ENCODE measurements around the gene EDN2. TPM values are rescaled to one million over a fixed set of nuclear protein-coding genes. Genes with fewer than 3 reads are reported as not detected.

EDN2 gene
- total RNA-seq, 2 donors from 2014 or later, result not detected

- Mint-ChIP-seq H3K4me1 (no peaks in the 10 kb centered on the region), H3K27me3 (no peaks in the 10 kb centered on the region), H3K36me3 (ENCODE audit: low read depth) (peaks cover 65% of the 10 kb centered on the region), H3K9me3 (no peaks in the 10 kb centered on the region), H3K4me3 (no peak overlapping the region), H3K27ac (no peak overlapping the region)
- ATAC-seq (replicated peaks), result no peak
Measured at GRCh38 chr1:41510531-41511238, 26.2 kb upstream of the EDN2 start.

GRCh38 chr1:41509270-41509671, 24.8 kb upstream of the EDN2 start:
- H3K27ac Mint-ChIP-seq, result no peak overlapping the region
- H3K4me3 Mint-ChIP-seq, result no peak overlapping the region
- ATAC-seq (replicated peaks), result no peak
- H3K36me3 Mint-ChIP-seq (ENCODE audit: low read depth), result peaks cover 54% of the 10 kb centered on the region
- peaks cover 7% of the 10 kb centered on the region for H3K4me1 Mint-ChIP-seq
- no peaks in the 10 kb centered on the region for H3K9me3 Mint-ChIP-seq
- H3K27me3 Mint-ChIP-seq, result no peaks in the 10 kb centered on the region

DNA sequence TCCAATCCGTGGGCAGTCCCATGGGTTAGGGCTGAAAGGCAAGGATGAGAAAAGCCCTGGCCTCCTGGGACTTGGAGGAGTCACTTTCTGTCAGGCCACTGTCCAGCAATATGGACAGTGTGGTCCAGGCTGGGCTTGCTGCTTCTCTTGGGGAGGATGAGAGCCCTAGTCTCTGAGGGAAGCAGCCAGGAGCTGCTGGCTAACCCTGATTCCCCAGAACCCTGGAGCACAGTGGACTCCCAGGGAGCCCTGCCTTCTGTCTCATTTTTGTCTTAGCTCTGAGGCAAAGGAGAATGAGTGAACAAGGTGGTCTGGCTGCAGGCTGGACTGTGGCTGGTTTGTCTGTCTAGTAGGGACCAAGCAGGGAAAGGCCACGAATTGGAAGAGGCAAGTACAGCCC, 23.8 kb upstream of the EDN2 start:
- Mint-ChIP-seq H3K4me3 (no peak overlapping the region), H3K9me3 (no peaks in the 10 kb centered on the region), H3K27ac (no peak overlapping the region), H3K4me1 (peaks cover 9% of the 10 kb centered on the region), H3K36me3 (ENCODE audit: low read depth) (peaks cover 45% of the 10 kb centered on the region), H3K27me3 (no peaks in the 10 kb centered on the region)
- ATAC-seq (replicated peaks), result peak; percentile 2

DNA sequence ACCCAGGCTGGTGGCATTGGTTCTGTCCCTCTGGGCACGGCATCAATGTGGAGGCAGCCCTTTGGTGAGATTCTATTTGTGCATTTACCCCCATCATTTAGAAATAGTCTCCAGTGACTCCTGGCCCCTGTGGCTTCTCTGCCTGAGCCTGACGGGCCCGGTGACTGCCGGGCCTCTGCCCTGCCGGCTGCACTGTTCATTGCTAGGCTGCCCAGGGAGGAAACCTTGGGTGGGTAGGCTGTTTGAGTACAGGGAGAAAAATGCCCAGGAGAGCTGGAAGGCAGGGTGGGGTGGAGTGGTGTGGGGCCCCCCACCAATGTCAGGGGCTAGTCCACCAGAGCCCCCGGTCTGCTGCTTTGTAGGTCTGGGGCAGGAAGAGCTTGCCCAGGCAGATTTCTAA, 23.4 kb upstream of the EDN2 start:
- Mint-ChIP-seq H3K4me3 (no peak overlapping the region), H3K4me1 (peaks cover 9% of the 10 kb centered on the region), H3K27ac (peak overlapping the region; percentile 56), H3K36me3 (ENCODE audit: low read depth) (peaks cover 40% of the 10 kb centered on the region), H3K27me3 (no peaks in the 10 kb centered on the region), H3K9me3 (no peaks in the 10 kb centered on the region)
- ATAC-seq (replicated peaks), result no peak

- Mint-ChIP-seq H3K4me1 (peaks cover 9% of the 10 kb centered on the region), H3K27me3 (no peaks in the 10 kb centered on the region), H3K4me3 (no peak overlapping the region), H3K9me3 (no peaks in the 10 kb centered on the region), H3K36me3 (ENCODE audit: low read depth) (peaks cover 34% of the 10 kb centered on the region), H3K27ac (peak overlapping the region; percentile 56)
- ATAC-seq (replicated peaks), result no peak
Measured at GRCh38 chr1:41507110-41507720, 22.7 kb upstream of the EDN2 start.

DNA sequence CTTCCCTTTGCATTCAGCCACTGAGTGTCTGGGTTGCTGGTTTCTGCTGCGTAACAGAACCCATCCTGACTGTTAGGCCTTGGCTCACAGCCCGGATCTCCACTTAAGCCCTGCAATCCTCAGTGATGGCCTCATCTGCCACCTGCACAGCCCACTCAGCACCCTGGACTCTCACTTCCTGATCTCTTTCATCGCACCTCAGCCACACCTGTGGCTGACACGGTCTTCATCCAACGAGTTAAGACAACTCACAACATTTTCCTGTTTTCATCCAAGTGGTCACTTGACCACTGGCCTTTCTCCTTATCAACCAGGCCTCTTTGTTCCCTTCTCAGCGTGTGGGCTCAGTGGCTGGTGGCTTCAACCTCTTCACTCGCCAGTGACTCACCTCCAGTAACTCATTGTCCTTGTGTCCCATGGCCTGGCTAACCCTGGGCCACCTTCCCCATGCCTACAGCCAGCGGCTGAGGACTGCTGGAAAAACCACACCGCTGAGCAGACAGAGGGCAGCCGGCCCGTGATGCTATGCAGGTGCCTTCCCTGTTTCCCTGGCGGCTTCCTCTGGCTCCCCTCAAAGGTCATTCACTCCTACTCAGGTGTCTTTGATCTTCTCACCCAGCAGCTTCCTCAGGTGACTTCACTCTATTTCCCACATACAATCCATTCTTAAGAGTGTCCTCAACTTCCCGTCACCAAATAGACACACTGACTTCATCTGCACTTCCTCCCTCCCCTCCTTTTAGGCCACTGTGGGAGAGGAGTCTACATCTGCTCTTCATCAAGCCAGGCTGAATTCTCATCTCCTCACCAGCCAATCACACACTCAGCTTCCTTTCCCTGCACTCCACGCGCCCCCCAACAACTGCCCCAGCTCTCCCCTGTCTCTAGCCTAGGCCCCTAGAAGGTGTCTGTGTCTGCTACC, 19.9 kb upstream of the EDN2 start:
- no peaks in the 10 kb centered on the region for H3K9me3 Mint-ChIP-seq
- no peaks in the 10 kb centered on the region for H3K27me3 Mint-ChIP-seq
- no peak overlapping the region for H3K4me3 Mint-ChIP-seq
- H3K27ac Mint-ChIP-seq, result peak overlapping the region; percentile 17
- peaks cover 9% of the 10 kb centered on the region for H3K4me1 Mint-ChIP-seq
- peak; percentile 20 for ATAC-seq (replicated peaks)
- H3K36me3 Mint-ChIP-seq (ENCODE audit: low read depth), result peaks cover 13% of the 10 kb centered on the region

- Mint-ChIP-seq H3K4me3 (no peak overlapping the region), H3K9me3 (no peaks in the 10 kb centered on the region), H3K27ac (peak overlapping the region; percentile 69), H3K36me3 (ENCODE audit: low read depth) (peaks cover 7% of the 10 kb centered on the region), H3K27me3 (no peaks in the 10 kb centered on the region), H3K4me1 (peaks cover 9% of the 10 kb centered on the region)
- no peak for ATAC-seq (replicated peaks)
Measured at GRCh38 chr1:41503538-41504113, 19.1 kb upstream of the EDN2 start.

- peaks cover 9% of the 10 kb centered on the region for H3K4me1 Mint-ChIP-seq
- H3K27me3 Mint-ChIP-seq, result no peaks in the 10 kb centered on the region
- no peak overlapping the region for H3K4me3 Mint-ChIP-seq
- H3K27ac Mint-ChIP-seq, result no peak overlapping the region
- no peak for ATAC-seq (replicated peaks)
- peaks cover 7% of the 10 kb centered on the region for H3K36me3 Mint-ChIP-seq (ENCODE audit: low read depth)
- no peaks in the 10 kb centered on the region for H3K9me3 Mint-ChIP-seq
Measured at GRCh38 chr1:41502912-41503311, 18.4 kb upstream of the EDN2 start.

GRCh38 chr1:41501581-41501980, 17.1 kb upstream of the EDN2 start:
- no peak for ATAC-seq (replicated peaks)
- H3K27ac Mint-ChIP-seq, result no peak overlapping the region
- H3K27me3 Mint-ChIP-seq, result no peaks in the 10 kb centered on the region
- no peak overlapping the region for H3K4me3 Mint-ChIP-seq
- H3K36me3 Mint-ChIP-seq (ENCODE audit: low read depth), result no peaks in the 10 kb centered on the region
- H3K4me1 Mint-ChIP-seq, result peaks cover 9% of the 10 kb centered on the region
- H3K9me3 Mint-ChIP-seq, result no peaks in the 10 kb centered on the region

GRCh38 chr1:41500781-41501518, 16.5 kb upstream of the EDN2 start:
- Mint-ChIP-seq H3K4me3 (no peak overlapping the region), H3K9me3 (no peaks in the 10 kb centered on the region), H3K4me1 (peaks cover 9% of the 10 kb centered on the region), H3K27ac (no peak overlapping the region), H3K27me3 (no peaks in the 10 kb centered on the region), H3K36me3 (ENCODE audit: low read depth) (no peaks in the 10 kb centered on the region)
- ATAC-seq (replicated peaks), result no peak

GRCh38 chr1:41500378-41500777, 15.9 kb upstream of the EDN2 start:
- Mint-ChIP-seq H3K4me3 (no peak overlapping the region), H3K27ac (no peak overlapping the region), H3K36me3 (ENCODE audit: low read depth) (no peaks in the 10 kb centered on the region), H3K27me3 (peaks cover 4% of the 10 kb centered on the region), H3K9me3 (no peaks in the 10 kb centered on the region), H3K4me1 (peaks cover 9% of the 10 kb centered on the region)
- no peak for ATAC-seq (replicated peaks)

GRCh38 chr1:41499591-41499990, 15.1 kb upstream of the EDN2 start:
- ATAC-seq (replicated peaks), result no peak
- Mint-ChIP-seq H3K9me3 (no peaks in the 10 kb centered on the region), H3K36me3 (ENCODE audit: low read depth) (no peaks in the 10 kb centered on the region), H3K4me1 (peaks cover 5% of the 10 kb centered on the region), H3K4me3 (no peak overlapping the region), H3K27me3 (peaks cover 12% of the 10 kb centered on the region), H3K27ac (no peak overlapping the region)

GRCh38 chr1:41498804-41499203, 14.3 kb upstream of the EDN2 start:
- ATAC-seq (replicated peaks), result no peak
- peaks cover 14% of the 10 kb centered on the region for H3K27me3 Mint-ChIP-seq
- H3K27ac Mint-ChIP-seq, result no peak overlapping the region
- no peaks in the 10 kb centered on the region for H3K4me1 Mint-ChIP-seq
- no peaks in the 10 kb centered on the region for H3K9me3 Mint-ChIP-seq
- no peak overlapping the region for H3K4me3 Mint-ChIP-seq
- no peaks in the 10 kb centered on the region for H3K36me3 Mint-ChIP-seq (ENCODE audit: low read depth)

DNA sequence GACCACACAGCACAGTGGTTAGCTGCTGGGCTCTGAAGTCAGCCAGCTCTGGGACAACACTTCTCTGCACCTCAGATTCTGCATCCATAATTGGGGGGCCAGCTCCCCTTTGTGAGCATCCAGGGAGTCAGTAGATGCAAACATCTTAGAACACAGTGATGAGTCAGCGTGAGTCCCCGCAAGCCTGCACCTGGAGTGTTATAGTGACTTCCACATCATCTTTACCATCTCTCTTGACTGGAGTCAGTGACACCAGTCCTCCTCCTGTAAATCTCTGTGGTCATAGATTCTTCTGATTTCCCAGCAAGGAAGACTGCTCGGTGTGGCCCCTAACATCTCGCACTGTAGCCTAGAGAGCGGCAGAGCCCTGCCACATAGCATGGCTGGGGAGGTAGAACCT, 13.9 kb upstream of the EDN2 start:
- Mint-ChIP-seq H3K27me3 (peaks cover 14% of the 10 kb centered on the region), H3K9me3 (no peaks in the 10 kb centered on the region), H3K27ac (no peak overlapping the region), H3K4me1 (no peaks in the 10 kb centered on the region), H3K4me3 (no peak overlapping the region), H3K36me3 (ENCODE audit: low read depth) (no peaks in the 10 kb centered on the region)
- ATAC-seq (replicated peaks), result no peak
